ENCODE data around the gene SAMD13. TPM values are rescaled to one million over a fixed set of nuclear protein-coding genes. Genes with fewer than 3 reads are reported as not detected.

SAMD13 gene
- total RNA-seq, 3 donors from 2014 or later = 6.8 to 35.9 (median 21.0) TPM

DNA sequence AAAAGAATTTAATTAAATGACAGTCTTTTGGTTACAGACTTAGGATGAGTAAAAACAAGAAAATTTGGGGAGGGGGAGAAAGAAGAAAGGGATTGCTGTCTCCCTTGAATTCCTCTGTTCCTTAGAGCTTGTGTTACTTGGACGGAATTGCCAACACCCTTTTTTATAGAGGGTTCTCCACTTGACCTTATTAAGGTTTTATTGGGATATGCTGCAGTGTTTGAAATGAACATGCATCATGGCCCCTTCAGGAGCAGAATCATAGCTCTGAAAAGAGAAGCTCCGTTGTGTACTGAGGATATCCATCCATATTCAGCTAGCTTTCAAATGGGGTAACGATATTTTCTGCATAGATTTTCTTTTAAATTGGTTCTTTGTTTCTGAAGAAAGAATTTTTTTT is 48.6 kb downstream of the SAMD13 start:
- Histone ChIP-seq H3K4me3 (no peak overlapping the region), H3K36me3 (ENCODE audit: low read depth) (no peaks in the 10 kb centered on the region), H3K9me3 (no peaks in the 10 kb centered on the region), H3K4me1 (ENCODE audit: low read depth) (no peaks in the 10 kb centered on the region)
- intact Hi-C loops (cut with DNase I, micrococcal nuclease) = no loop called here
- DNase-seq = no peak
- peak; percentile 62 for ATAC-seq
- TF ChIP-seq, protein P1, sequence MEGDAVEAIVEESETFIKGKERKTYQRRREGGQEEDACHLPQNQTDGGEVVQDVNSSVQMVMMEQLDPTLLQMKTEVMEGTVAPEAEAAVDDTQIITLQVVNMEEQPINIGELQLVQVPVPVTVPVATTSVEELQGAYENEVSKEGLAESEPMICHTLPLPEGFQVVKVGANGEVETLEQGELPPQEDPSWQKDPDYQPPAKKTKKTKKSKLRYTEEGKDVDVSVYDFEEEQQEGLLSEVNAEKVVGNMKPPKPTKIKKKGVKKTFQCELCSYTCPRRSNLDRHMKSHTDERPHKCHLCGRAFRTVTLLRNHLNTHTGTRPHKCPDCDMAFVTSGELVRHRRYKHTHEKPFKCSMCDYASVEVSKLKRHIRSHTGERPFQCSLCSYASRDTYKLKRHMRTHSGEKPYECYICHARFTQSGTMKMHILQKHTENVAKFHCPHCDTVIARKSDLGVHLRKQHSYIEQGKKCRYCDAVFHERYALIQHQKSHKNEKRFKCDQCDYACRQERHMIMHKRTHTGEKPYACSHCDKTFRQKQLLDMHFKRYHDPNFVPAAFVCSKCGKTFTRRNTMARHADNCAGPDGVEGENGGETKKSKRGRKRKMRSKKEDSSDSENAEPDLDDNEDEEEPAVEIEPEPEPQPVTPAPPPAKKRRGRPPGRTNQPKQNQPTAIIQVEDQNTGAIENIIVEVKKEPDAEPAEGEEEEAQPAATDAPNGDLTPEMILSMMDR (IDR thresholded peaks at IDR 0.05) = no peak

DNA sequence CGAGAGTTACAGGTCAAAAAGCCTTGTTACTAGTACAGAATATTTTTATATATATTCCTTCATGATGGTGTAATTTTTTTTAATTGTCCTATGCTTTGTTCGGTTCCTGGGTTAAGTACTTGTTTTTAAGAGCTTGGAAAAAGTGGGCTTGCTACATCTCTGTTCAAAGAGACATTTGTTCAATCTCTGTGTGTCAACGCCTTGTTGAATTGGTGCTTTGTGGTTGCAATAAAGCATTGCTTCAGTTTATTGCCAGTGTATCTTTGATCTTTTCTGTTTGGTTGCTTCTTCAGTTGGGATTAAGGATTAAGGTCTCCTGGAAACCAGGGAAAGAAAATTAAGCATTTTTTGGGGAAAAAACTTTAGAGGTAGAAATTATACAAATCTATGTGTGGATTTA is 49.0 kb downstream of the SAMD13 start:
- H3K4me1 ChIP-seq (ENCODE audit: low read depth) = no peaks in the 10 kb centered on the region
- TF ChIP-seq, protein P1 (IDR thresholded peaks at IDR 0.05) = no peak
- H3K9me3 ChIP-seq = no peaks in the 10 kb centered on the region
- ATAC-seq (peak; percentile 50), DNase-seq (no peak)
- H3K36me3 ChIP-seq (ENCODE audit: low read depth) = no peaks in the 10 kb centered on the region
- intact Hi-C loops (cut with DNase I, micrococcal nuclease) = no loop called here
- no peak overlapping the region for H3K4me3 ChIP-seq

DNA sequence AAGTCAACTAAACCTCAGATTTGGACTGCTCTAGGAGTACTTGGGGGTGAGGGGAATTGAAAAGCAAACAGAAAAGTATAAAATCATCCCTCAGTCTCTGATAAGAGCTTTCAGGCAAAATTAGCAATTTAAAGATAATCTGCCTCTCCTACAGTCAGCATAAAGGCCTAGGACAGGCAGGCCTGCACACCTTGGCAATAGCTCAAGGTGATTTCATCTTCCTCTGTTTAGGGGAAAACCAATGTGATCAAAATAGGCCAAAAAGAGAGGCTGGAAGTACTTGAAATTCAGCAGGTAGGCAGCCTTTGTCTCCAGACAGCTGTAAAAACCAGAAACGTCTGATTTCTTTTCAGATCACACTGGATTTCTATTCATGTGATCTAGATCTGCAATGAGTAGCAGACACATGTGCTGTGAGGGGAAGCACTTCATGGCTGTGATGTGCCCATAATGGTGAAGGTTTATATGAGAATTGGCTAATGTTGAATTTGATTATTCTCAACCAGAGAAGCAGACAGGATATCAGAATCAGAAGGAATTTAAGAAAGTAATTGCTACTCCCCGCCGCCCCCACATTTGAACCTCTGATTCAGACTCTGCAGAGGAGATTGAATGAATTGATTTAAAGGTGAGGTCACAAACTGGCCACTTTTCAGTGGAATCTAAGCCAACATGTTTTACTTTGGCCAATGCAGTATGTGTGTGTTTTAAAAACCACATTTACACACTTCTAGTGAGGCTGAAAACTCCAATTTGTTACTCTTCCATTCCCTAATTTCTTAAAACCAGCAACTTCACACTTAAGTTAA is 51.0 kb downstream of the SAMD13 start:
- TF ChIP-seq, protein P1 (IDR thresholded peaks at IDR 0.05) = no peak
- Histone ChIP-seq H3K4me3 (no peak overlapping the region), H3K9me3 (no peaks in the 10 kb centered on the region), H3K4me1 (ENCODE audit: low read depth) (no peaks in the 10 kb centered on the region), H3K36me3 (ENCODE audit: low read depth) (no peaks in the 10 kb centered on the region)
- intact Hi-C loops (cut with DNase I, micrococcal nuclease) = no loop called here
- DNase-seq (no peak), ATAC-seq (no peak)

DNA sequence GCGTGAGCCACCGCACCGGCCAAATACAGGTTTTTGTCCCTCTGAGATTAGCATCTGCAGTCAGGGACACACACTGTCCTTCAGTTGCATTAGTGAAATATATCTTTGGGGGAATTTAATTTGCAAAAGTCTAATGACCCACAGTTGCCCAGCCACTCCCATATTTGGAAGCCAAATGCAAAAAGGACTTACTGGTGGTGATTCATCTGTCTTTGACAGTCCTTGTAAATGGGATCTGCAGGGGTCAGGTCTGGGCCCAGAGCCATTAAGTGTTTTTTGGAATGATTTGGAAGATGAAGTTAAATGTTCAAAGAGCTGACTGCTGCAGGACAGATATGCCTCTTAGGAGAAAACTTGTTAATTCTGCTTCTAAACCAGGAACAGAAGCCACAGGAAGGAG is 52.2 kb downstream of the SAMD13 start:
- Histone ChIP-seq H3K4me3 (no peak overlapping the region), H3K36me3 (ENCODE audit: low read depth) (no peaks in the 10 kb centered on the region), H3K4me1 (ENCODE audit: low read depth) (no peaks in the 10 kb centered on the region), H3K9me3 (no peaks in the 10 kb centered on the region)
- DNase-seq (no peak), ATAC-seq (peak; percentile 12)
- TF ChIP-seq, protein P1 (IDR thresholded peaks at IDR 0.05) = no peak
- intact Hi-C loops (cut with DNase I, micrococcal nuclease) = no loop called here

DNA sequence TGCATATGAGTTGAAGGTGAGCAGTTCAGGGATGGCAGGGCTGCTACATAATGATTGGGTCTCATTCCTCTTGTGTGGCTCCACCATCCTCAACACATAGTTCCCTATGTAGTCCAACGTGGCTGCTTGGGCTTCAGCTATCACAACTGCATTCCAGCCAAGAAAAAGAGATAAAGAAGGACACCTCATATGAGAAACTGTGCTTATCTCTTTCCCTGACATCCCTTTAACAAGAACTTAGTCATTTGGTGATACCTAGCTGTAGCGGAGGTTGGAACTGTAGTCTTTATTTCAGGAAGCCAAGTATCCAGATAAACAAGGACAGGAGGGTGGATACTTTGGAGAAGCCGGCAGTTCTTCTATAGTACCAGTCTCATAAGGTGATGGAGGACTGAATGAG is 54.0 kb downstream of the SAMD13 start:
- Histone ChIP-seq H3K9me3 (no peaks in the 10 kb centered on the region), H3K4me1 (ENCODE audit: low read depth) (no peaks in the 10 kb centered on the region), H3K4me3 (no peak overlapping the region), H3K36me3 (ENCODE audit: low read depth) (no peaks in the 10 kb centered on the region)
- no peak for ATAC-seq
- TF ChIP-seq, protein P1 (IDR thresholded peaks at IDR 0.05) = no peak
- intact Hi-C loops (cut with DNase I, micrococcal nuclease) = no loop called here
- no peak for DNase-seq

Data from mucosa of descending colon (tissue), 3 donors.